Ectodermal cell (in vitro differentiated cells): ENCODE results near the gene NAA50.

ENCODE experiments used
- H3K27ac ChIP-seq: 2 replicates; pipeline ENCODE4 v1.7.0; 2013; ENCODE audit warnings: mild to moderate bottlenecking, low read depth, low read length; ENCODE audit not compliant: insufficient read depth, poor library complexity, severe bottlenecking
- H3K27me3 ChIP-seq: 2 replicates; pipeline ENCODE4 v1.7.0; 2013; ENCODE audit warnings: mild to moderate bottlenecking, low read length; ENCODE audit not compliant: insufficient read depth, control insufficient read depth, poor library complexity, severe bottlenecking
- H3K36me3 ChIP-seq: one replicate; pipeline ENCODE4 v1.7.0; 2013; ENCODE audit warnings: low read length; ENCODE audit not compliant: control insufficient read depth, insufficient read depth
- H3K4me1 ChIP-seq: one replicate; pipeline ENCODE4 v1.7.0; 2013; ENCODE audit warnings: low read length; ENCODE audit not compliant: control insufficient read depth, insufficient read depth
- H3K4me3 ChIP-seq: 2 replicates; pipeline ENCODE4 v1.7.0; 2013; ENCODE audit warnings: low read depth, low read length, control low read depth; ENCODE audit not compliant: insufficient read depth
- H3K9me3 ChIP-seq: 2 replicates; pipeline ENCODE4 v1.7.0; 2013; ENCODE audit warnings: mild to moderate bottlenecking, low read length, moderate library complexity; ENCODE audit not compliant: control insufficient read depth
- WGBS, 2 experiments: methylation state at CpG; one replicate each; pipeline ENCODE4 v1.1.7; 2013; ENCODE audit warnings: missing lambda C conversion rate in 2 of 2; 5-methylcytosine and 5-hydroxymethylcytosine counted together

NAA50 gene

DNA sequence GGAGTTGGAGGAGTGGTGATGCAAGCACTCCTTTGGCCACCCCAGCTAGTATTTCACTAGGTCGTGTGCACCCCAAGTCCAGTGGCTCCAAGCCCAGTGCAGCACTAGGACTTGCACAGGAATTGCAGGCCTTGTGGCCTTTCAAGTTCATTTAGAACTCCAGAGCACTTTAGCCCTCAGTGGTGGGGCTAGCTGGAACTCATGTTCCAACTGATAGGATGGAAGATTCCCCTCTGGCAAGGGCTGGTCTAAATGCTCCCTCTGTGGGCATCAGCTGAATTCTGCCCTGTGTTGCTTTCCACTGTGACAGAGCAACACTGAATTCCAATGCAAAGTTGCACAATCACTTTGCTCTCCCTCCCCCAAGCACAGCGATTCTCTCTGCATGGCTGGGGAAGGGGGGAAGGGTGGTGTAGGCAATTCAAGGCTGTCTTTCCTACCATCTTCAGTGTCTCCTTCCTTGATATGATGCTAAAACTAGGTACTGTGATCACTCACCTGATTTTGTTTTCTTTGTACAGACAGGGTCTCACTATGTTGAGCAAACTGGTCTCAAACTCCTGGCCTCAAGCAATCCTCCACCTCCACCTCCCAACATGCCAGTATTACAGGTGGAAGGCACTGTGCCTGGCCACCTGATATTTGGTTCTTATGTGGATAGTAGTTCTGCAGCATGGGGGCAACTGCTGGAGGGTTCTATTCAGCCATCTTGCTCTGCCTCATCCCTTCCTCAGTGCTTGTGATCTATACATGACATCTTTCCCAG, 59.9 kb downstream of the NAA50 start:
- Histone ChIP-seq H3K36me3 (no peaks in the 10 kb centered on the region), H3K4me1 (no peaks in the 10 kb centered on the region), H3K4me3 (no peak overlapping the region), H3K27me3 (no peaks in the 10 kb centered on the region), H3K27ac (no peak overlapping the region), H3K9me3 (no peaks in the 10 kb centered on the region)
- WGBS, 2 experiments = 61 to 69% methylated on average over 1 to 2 of the region's 2 CpGs

- Histone ChIP-seq H3K9me3 (no peaks in the 10 kb centered on the region), H3K27ac (no peak overlapping the region), H3K27me3 (no peaks in the 10 kb centered on the region), H3K36me3 (no peaks in the 10 kb centered on the region), H3K4me3 (no peak overlapping the region), H3K4me1 (no peaks in the 10 kb centered on the region)
- 83 to 88% methylated on average over 5 of the region's 5 CpGs for WGBS, 2 experiments
Observed at GRCh38 chr3:113685124-113685523, 60.9 kb downstream of the NAA50 start.

DNA sequence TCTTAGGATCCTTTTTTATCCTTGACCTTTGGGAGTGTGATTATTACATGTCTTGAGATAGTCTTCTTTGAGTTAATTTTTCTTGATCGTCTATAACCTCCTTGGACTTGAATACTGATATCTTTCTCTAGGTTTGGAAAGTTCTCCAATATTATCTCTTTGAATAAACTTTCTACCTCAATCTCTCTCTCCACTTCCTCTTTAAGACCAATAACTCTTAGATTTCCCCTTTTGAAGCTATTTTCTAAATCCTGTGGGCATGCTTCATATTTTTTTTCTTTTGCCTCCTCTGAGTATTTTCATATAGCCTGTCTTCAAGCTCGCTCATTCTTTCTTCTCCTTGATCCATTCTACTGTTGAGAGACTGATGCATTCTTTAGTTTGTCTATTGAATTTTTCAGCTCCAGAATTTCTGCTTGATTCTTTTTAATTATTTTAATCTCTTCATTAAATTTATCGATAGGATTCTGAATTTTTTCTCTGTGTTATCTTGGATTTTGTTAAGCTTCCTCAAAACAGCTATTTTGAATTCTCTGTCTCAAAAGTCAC, 61.7 kb downstream of the NAA50 start:
- Histone ChIP-seq H3K9me3 (no peaks in the 10 kb centered on the region), H3K27ac (no peak overlapping the region), H3K4me1 (no peaks in the 10 kb centered on the region), H3K27me3 (no peaks in the 10 kb centered on the region), H3K4me3 (no peak overlapping the region), H3K36me3 (no peaks in the 10 kb centered on the region)
- 92 to 93% methylated on average over 2 to 3 of the region's 3 CpGs for WGBS, 2 experiments

GRCh38 chr3:113678773-113679172, 67.3 kb downstream of the NAA50 start:
- Histone ChIP-seq H3K27me3 (no peaks in the 10 kb centered on the region), H3K4me3 (no peak overlapping the region), H3K36me3 (no peaks in the 10 kb centered on the region), H3K27ac (no peak overlapping the region), H3K9me3 (no peaks in the 10 kb centered on the region), H3K4me1 (no peaks in the 10 kb centered on the region)
- 92 to 94% methylated on average over 4 of the region's 4 CpGs for WGBS, 2 experiments

- Histone ChIP-seq H3K4me1 (no peaks in the 10 kb centered on the region), H3K9me3 (no peaks in the 10 kb centered on the region), H3K36me3 (no peaks in the 10 kb centered on the region), H3K27me3 (no peaks in the 10 kb centered on the region), H3K27ac (no peak overlapping the region), H3K4me3 (no peak overlapping the region)
- no CpG with 5 or more reads among the region's 1 CpG for WGBS, 2 experiments
Observed at GRCh38 chr3:113677737-113678136, 68.3 kb downstream of the NAA50 start.

GRCh38 chr3:113676261-113676660, 69.8 kb downstream of the NAA50 start:
- Histone ChIP-seq H3K27ac (no peak overlapping the region), H3K4me1 (no peaks in the 10 kb centered on the region), H3K36me3 (no peaks in the 10 kb centered on the region), H3K27me3 (no peaks in the 10 kb centered on the region), H3K9me3 (no peaks in the 10 kb centered on the region), H3K4me3 (no peak overlapping the region)
- 93 to 99% methylated on average over 3 of the region's 3 CpGs for WGBS, 2 experiments

DNA sequence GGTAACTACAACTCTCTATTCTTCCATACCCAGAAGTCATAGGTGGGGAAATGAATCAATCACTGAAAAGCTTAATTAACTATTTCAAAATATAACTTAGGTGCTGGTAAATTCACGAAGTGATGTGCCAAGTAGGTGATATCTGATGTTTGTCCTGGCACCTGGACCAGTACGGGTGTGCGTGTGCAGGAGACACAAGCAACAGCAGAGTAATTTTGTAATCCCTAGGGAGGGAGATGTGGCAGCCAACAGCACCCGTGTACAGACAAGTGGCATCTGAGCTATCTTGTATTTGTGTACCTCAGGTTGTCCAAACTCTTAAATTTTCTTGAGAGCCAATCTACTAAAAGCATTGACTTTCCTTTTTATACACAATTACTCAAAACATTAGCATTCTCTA, 72.5 kb downstream of the NAA50 start:
- Histone ChIP-seq H3K27me3 (no peaks in the 10 kb centered on the region), H3K27ac (no peak overlapping the region), H3K36me3 (no peaks in the 10 kb centered on the region), H3K4me3 (no peak overlapping the region), H3K9me3 (no peaks in the 10 kb centered on the region), H3K4me1 (no peaks in the 10 kb centered on the region)
- 96% methylated on average over 4 of the region's 4 CpGs for WGBS, 2 experiments

GRCh38 chr3:113668015-113668414, 78.0 kb downstream of the NAA50 start:
- 61 to 65% methylated on average over 4 of the region's 4 CpGs for WGBS, 2 experiments
- Histone ChIP-seq H3K27me3 (no peaks in the 10 kb centered on the region), H3K9me3 (no peaks in the 10 kb centered on the region), H3K27ac (no peak overlapping the region), H3K36me3 (no peaks in the 10 kb centered on the region), H3K4me3 (no peak overlapping the region), H3K4me1 (no peaks in the 10 kb centered on the region)
